ENCODE measurements around the gene THBS2. TPM values are rescaled to one million over a fixed set of nuclear protein-coding genes. Genes with fewer than 3 reads are reported as not detected.

THBS2 gene
- total and polyA plus RNA-seq, 4 donors: 5.5 to 35.4 (median 24.1) TPM

GRCh38 chr6:169251822-169252504, 1.7 kb downstream of the THBS2 start:
- peaks cover 0 to 5% (median under 1%) of the 10 kb centered on the region in 4 donors for H3K9me3 ChIP-seq (ENCODE audit: control insufficient read depth in 4 of 4, insufficient read depth in 3 of 4, low read length in 3 of 4)
- H3K4me1 ChIP-seq (ENCODE audit: control insufficient read depth in 5 of 5, insufficient read depth in 5 of 5, low read length in 5 of 5): peaks cover 0 to 17% (median 7%) of the 10 kb centered on the region in 5 donors
- WGBS, 2 donors: 26 to 31% methylated on average over 20 of the region's 20 CpGs
- no peak for DNase-seq
- no peak overlapping the region for H3K4me3 ChIP-seq
- H3K36me3 ChIP-seq (ENCODE audit: control insufficient read depth in 4 of 4, insufficient read depth in 4 of 4, low read length in 4 of 4): peaks cover 0 to 10% (median 0%) of the 10 kb centered on the region in 4 donors
- peaks cover 0 to 48% (median 24%) of the 10 kb centered on the region in 3 donors for H3K27me3 ChIP-seq (ENCODE audit: control insufficient read depth in 3 of 3, insufficient read depth in 3 of 3, low read length in 2 of 3)
- no peak for ATAC-seq (ENCODE audit: insufficient read depth, low FRiP score)
- H3K9ac ChIP-seq (ENCODE audit: insufficient read depth in 1 of 2, low read length in 2 of 2): no peak overlapping the region
- no peak for TF ChIP-seq CTCF (IDR thresholded peaks at IDR 0.05; ENCODE audit: control extremely low read depth, extremely low read depth)
- peak overlapping the region in 1 of 2 donors; percentile 13 for H3K27ac ChIP-seq (ENCODE audit: low read depth in 1 of 2, low read length in 1 of 2)

- no peak overlapping the region for H3K9ac ChIP-seq (ENCODE audit: insufficient read depth in 1 of 2, low read length in 2 of 2)
- WGBS, 2 donors: 43 to 52% methylated on average over 6 of the region's 6 CpGs
- H3K36me3 ChIP-seq (ENCODE audit: control insufficient read depth in 4 of 4, insufficient read depth in 4 of 4, low read length in 4 of 4): peaks cover 0 to 10% (median 0%) of the 10 kb centered on the region in 4 donors
- no peak overlapping the region for H3K27ac ChIP-seq (ENCODE audit: low read depth in 1 of 2, low read length in 1 of 2)
- no peak for TF ChIP-seq CTCF (IDR thresholded peaks at IDR 0.05; ENCODE audit: control extremely low read depth, extremely low read depth)
- peaks cover 0 to 17% (median 7%) of the 10 kb centered on the region in 5 donors for H3K4me1 ChIP-seq (ENCODE audit: control insufficient read depth in 5 of 5, insufficient read depth in 5 of 5, low read length in 5 of 5)
- no peak overlapping the region for H3K4me3 ChIP-seq
- no peak for ATAC-seq (ENCODE audit: insufficient read depth, low FRiP score)
- H3K27me3 ChIP-seq (ENCODE audit: control insufficient read depth in 3 of 3, insufficient read depth in 3 of 3, low read length in 2 of 3): peaks cover 0 to 48% (median 24%) of the 10 kb centered on the region in 3 donors
- peaks cover 0 to 3% (median under 1%) of the 10 kb centered on the region in 4 donors for H3K9me3 ChIP-seq (ENCODE audit: control insufficient read depth in 4 of 4, insufficient read depth in 3 of 4, low read length in 3 of 4)
- no peak for DNase-seq
Observed at GRCh38 chr6:169251371-169251802, 2.3 kb downstream of the THBS2 start.

- no peak for TF ChIP-seq CTCF (IDR thresholded peaks at IDR 0.05; ENCODE audit: control extremely low read depth, extremely low read depth)
- WGBS, 2 donors: 68 to 79% methylated on average over 5 of the region's 5 CpGs
- no peak overlapping the region for H3K27ac ChIP-seq (ENCODE audit: low read depth in 1 of 2, low read length in 1 of 2)
- peaks cover 0 to 10% (median 0%) of the 10 kb centered on the region in 4 donors for H3K36me3 ChIP-seq (ENCODE audit: control insufficient read depth in 4 of 4, insufficient read depth in 4 of 4, low read length in 4 of 4)
- H3K9ac ChIP-seq (ENCODE audit: insufficient read depth in 1 of 2, low read length in 2 of 2): no peak overlapping the region
- DNase-seq: no peak
- H3K27me3 ChIP-seq (ENCODE audit: control insufficient read depth in 3 of 3, insufficient read depth in 3 of 3, low read length in 2 of 3): peaks cover 0 to 43% (median 23%) of the 10 kb centered on the region in 3 donors
- no peak for ATAC-seq (ENCODE audit: insufficient read depth, low FRiP score)
- peaks cover 0 to 17% (median 7%) of the 10 kb centered on the region in 5 donors for H3K4me1 ChIP-seq (ENCODE audit: control insufficient read depth in 5 of 5, insufficient read depth in 5 of 5, low read length in 5 of 5)
- H3K9me3 ChIP-seq (ENCODE audit: control insufficient read depth in 4 of 4, insufficient read depth in 3 of 4, low read length in 3 of 4): peaks cover 0 to 2% (median under 1%) of the 10 kb centered on the region in 4 donors
- no peak overlapping the region for H3K4me3 ChIP-seq
Observed at GRCh38 chr6:169250660-169251059, 3.0 kb downstream of the THBS2 start.

Measured in lung (tissue), 12 donors.